IMR-90 (cell line): Measurements from ENCODE around the gene CACNG5. TPM values are rescaled to one million over a fixed set of nuclear protein-coding genes. Genes with fewer than 3 reads are reported as not detected.

Experiments
- ATAC-seq: fragments of 200-7000 bp; cut with Tn5 transposase; 2 replicates; pipeline ENCODE4 v1.9.1; 2020; ENCODE audit warnings: low read depth, mild to moderate bottlenecking, moderate library complexity
- BruUV-seq: library from RNA; stranded (reverse); fragments of 400-500 nt; replicated peaks from 2 replicates; lab custom pipeline; 2021; lab: Mats Ljungman, UMichigan
- CTCF ChIA-PET: fragments of 300-600 bp; formaldehyde crosslinking; extraction: SDS; loops from one replicate; lab custom pipeline; 2021; ENCODE audit warnings: antibody characterized with exemption; lab: Yijun Ruan, JAX
- POLR2A ChIA-PET: fragments of 300-600 bp; sonication (Branson Sonifier 250); formaldehyde crosslinking; loops from one replicate; lab custom pipeline; 2022; ENCODE audit warnings: antibody characterized with exemption; ENCODE audit not compliant: unreplicated experiment; lab: Charles Lee
- DNase-seq: peaks from one replicate; pipeline ENCODE4 v3.0.0; 2013
- H2AFZ ChIP-seq: replicated peaks from 2 replicates; pipeline ENCODE3; 2013; ENCODE audit warnings: low read length, mild to moderate bottlenecking; ENCODE audit not compliant: poor library complexity
- H2AK5ac ChIP-seq: 2 replicates; pipeline ENCODE4 v1.6.1; 2013; ENCODE audit warnings: low read depth, low read length, inconsistent platforms
- H2AK9ac ChIP-seq: replicated peaks from 2 replicates; pipeline ENCODE3; 2013; ENCODE audit warnings: mild to moderate bottlenecking, low read depth, low read length, moderate library complexity; ENCODE audit not compliant: poor library complexity
- H2BK120ac ChIP-seq: 2 replicates; pipeline ENCODE4 v1.6.1; 2013; ENCODE audit warnings: low read depth, low read length, inconsistent platforms
- H2BK15ac ChIP-seq: 3 replicates; pipeline ENCODE4 v1.6.1; 2013; ENCODE audit warnings: low read depth, low read length, inconsistent platforms
- H2BK20ac ChIP-seq: 2 replicates; pipeline ENCODE4 v1.6.1; 2013; ENCODE audit warnings: low read depth, mild to moderate bottlenecking, inconsistent platforms, low read length, moderate library complexity
- H2BK5ac ChIP-seq: 2 replicates; pipeline ENCODE4 v1.6.1; 2013; ENCODE audit warnings: mild to moderate bottlenecking, low read depth, low read length, inconsistent platforms; ENCODE audit not compliant: poor library complexity, severe bottlenecking
- H3K14ac ChIP-seq: replicated peaks from 2 replicates; pipeline ENCODE4 v1.6.1; 2013; ENCODE audit warnings: low read depth, low read length, inconsistent platforms
- H3K18ac ChIP-seq: 2 replicates; pipeline ENCODE4 v1.6.1; 2013; ENCODE audit warnings: low read depth, low read length, control low read depth
- H3K23ac ChIP-seq: 2 replicates; pipeline ENCODE4 v1.6.1; 2013; ENCODE audit warnings: low read depth, low read length, inconsistent platforms
- H3K27ac ChIP-seq: 2 replicates; pipeline ENCODE4 v1.5.1; 2013; ENCODE audit warnings: mild to moderate bottlenecking, control low read depth, low read length; ENCODE audit not compliant: insufficient read depth
- H3K27me3 ChIP-seq: 2 replicates; pipeline ENCODE4 v1.6.1; 2013; ENCODE audit warnings: low read length; ENCODE audit not compliant: control insufficient read depth, insufficient read depth
- H3K36me3 ChIP-seq: 2 replicates; pipeline ENCODE4 v1.6.1; 2013; ENCODE audit warnings: low read length, mixed read lengths; ENCODE audit not compliant: control insufficient read depth, insufficient read depth
- H3K4ac ChIP-seq: 2 replicates; pipeline ENCODE4 v1.6.1; 2013; ENCODE audit warnings: low read depth, low read length, inconsistent platforms
- H3K4me1 ChIP-seq: 2 replicates; pipeline ENCODE4 v1.6.1; 2013; ENCODE audit warnings: low read length, mixed read lengths; ENCODE audit not compliant: control insufficient read depth, insufficient read depth
- H3K4me2 ChIP-seq: 2 replicates; pipeline ENCODE4 v1.6.1; 2013; ENCODE audit warnings: low read depth, mild to moderate bottlenecking, control low read depth, low read length, moderate library complexity
- H3K4me3 ChIP-seq: 2 replicates; pipeline ENCODE4 v1.5.1; 2013; ENCODE audit warnings: low read depth, mild to moderate bottlenecking, control low read depth, low read length, moderate library complexity; ENCODE audit not compliant: insufficient read depth
- H3K56ac ChIP-seq: 2 replicates; pipeline ENCODE4 v1.6.1; 2013; ENCODE audit warnings: low read length, inconsistent platforms; ENCODE audit not compliant: insufficient read depth; ENCODE audit errors: extremely low read depth
- H3K79me1 ChIP-seq, 2 experiments: 2 replicates each; pipeline ENCODE4 v1.6.1; 2013; ENCODE audit warnings: low read length in 2 of 2, inconsistent platforms in 1 of 2, low read depth in 1 of 2
- H3K9ac ChIP-seq: 2 replicates; pipeline ENCODE4 v1.6.1; 2013; ENCODE audit warnings: low read depth, low read length, control low read depth
- H3K9me1 ChIP-seq: 2 replicates; pipeline ENCODE4 v1.6.1; 2013; ENCODE audit warnings: low read length, inconsistent platforms; ENCODE audit not compliant: insufficient read depth
- H3K9me3 ChIP-seq: 2 replicates; pipeline ENCODE4 v1.6.1; 2013; ENCODE audit warnings: low read length; ENCODE audit not compliant: control insufficient read depth, insufficient read depth
- H4K20me1 ChIP-seq: 2 replicates; pipeline ENCODE4 v1.6.1; 2013; ENCODE audit warnings: low read length, inconsistent platforms; ENCODE audit not compliant: insufficient read depth
- H4K5ac ChIP-seq: 2 replicates; pipeline ENCODE4 v1.6.1; 2013; ENCODE audit warnings: mild to moderate bottlenecking, low read depth, low read length, control low read depth
- H4K8ac ChIP-seq, 2 experiments: 2 replicates each; pipeline ENCODE4 v1.6.1; 2013; ENCODE audit warnings: low read depth in 2 of 2, low read length in 2 of 2, control low read depth in 1 of 2, inconsistent platforms in 1 of 2
- H4K91ac ChIP-seq: 2 replicates; pipeline ENCODE4 v1.6.1; 2013; ENCODE audit warnings: low read depth, low read length, inconsistent platforms; ENCODE audit not compliant: insufficient read depth
- BHLHE40 ChIP-seq: fragments of 150-350 bp; IDR thresholded peaks from 2 replicates; pipeline ENCODE4 v1.6.1; 2016; ENCODE audit warnings: mild to moderate bottlenecking, low read depth, low read length
- CEBPB ChIP-seq: IDR thresholded peaks from 2 replicates; pipeline ENCODE4 v1.6.1; 2012; ENCODE audit warnings: low read depth, low read length, improper control_type of control experiment
- CHD1 ChIP-seq: IDR thresholded peaks from 2 replicates; pipeline ENCODE4 v1.6.1; 2012; ENCODE audit warnings: low read depth, low read length, improper control_type of control experiment
- FOS ChIP-seq: fragments of 150-350 bp; IDR thresholded peaks from 2 replicates; pipeline ENCODE4 v1.6.1; 2016; ENCODE audit warnings: low read depth, low read length
- MAFK ChIP-seq: IDR thresholded peaks from 2 replicates; pipeline ENCODE4 v1.6.1; 2012; ENCODE audit warnings: low read depth, low read length, improper control_type of control experiment
- MAZ ChIP-seq: IDR thresholded peaks from 2 replicates; pipeline ENCODE4 v1.6.1; 2012; ENCODE audit warnings: low read depth, mild to moderate bottlenecking, low read length, improper control_type of control experiment, moderate library complexity, borderline replicate concordance
- MXI1 ChIP-seq: IDR thresholded peaks from 2 replicates; pipeline ENCODE4 v1.6.1; 2012; ENCODE audit warnings: low read depth, mild to moderate bottlenecking, low read length, moderate library complexity, borderline replicate concordance
- NFE2L2 ChIP-seq: fragments of 150-350 bp; IDR thresholded peaks from 2 replicates; pipeline ENCODE4 v1.6.1; 2016; ENCODE audit warnings: low read depth, mild to moderate bottlenecking, low read length
- POLR2A ChIP-seq: IDR thresholded peaks from 2 replicates; pipeline ENCODE4 v1.6.1; 2012; ENCODE audit warnings: mild to moderate bottlenecking, low read depth, low read length
- RAD21 ChIP-seq: IDR thresholded peaks from 2 replicates; pipeline ENCODE4 v1.6.1; 2012; ENCODE audit warnings: low read length, improper control_type of control experiment
- RCOR1 ChIP-seq: IDR thresholded peaks from 2 replicates; pipeline ENCODE4 v1.6.1; 2012; ENCODE audit warnings: mild to moderate bottlenecking, low read length, improper control_type of control experiment; ENCODE audit not compliant: insufficient replicate concordance
- RFX5 ChIP-seq: IDR thresholded peaks from 2 replicates; pipeline ENCODE4 v1.8.0; 2012; ENCODE audit warnings: low read depth, mild to moderate bottlenecking, low read length, moderate library complexity
- SMC3 ChIP-seq: fragments of 150-350 bp; IDR thresholded peaks from 2 replicates; pipeline ENCODE4 v1.6.1; 2016; ENCODE audit warnings: low read depth, mild to moderate bottlenecking, antibody characterized with exemption, low read length, moderate library complexity
- WGBS, 2 experiments: methylation state at CpG; one replicate each; pipeline versions ENCODE4 v1.1.5 to v1.1.7; 2013; ENCODE audit warnings: missing lambda C conversion rate in 2 of 2; ENCODE audit not compliant: insufficient read length in 1 of 2; ENCODE audit errors: extremely low coverage in 2 of 2; 5-methylcytosine and 5-hydroxymethylcytosine counted together
- dilution Hi-C: fragments of 300-500 bp; cut with HindIII; formaldehyde crosslinking; loops from one replicate; pipeline ENCODE4 v1.14.3; 2018; ENCODE audit warnings: low sequenced_read_pairs; ENCODE audit not compliant: unreplicated experiment
- in situ Hi-C: fragments of 300-500 bp; cut with MboI; formaldehyde crosslinking; loops from 3 replicates; pipeline ENCODE4 v1.14.3; 2019; ENCODE audit warnings: low sequenced_read_pairs, inconsistent platforms, mixed read lengths
- intact Hi-C: fragments of 100-400 bp; cut with micrococcal nuclease; formaldehyde crosslinking; loops from 2 replicates; pipeline ENCODE4 v1.10.0; 2022
- polyA plus RNA-seq, 3 experiments: library from polyadenylated mRNA; depleted of rRNA; stranded (reverse); fragments of >200 nt; gene quantifications; 2 replicates each; pipeline ENCODE4 v1.2.3, GENCODE V29; 2012; ENCODE audit warnings: low replicate concordance in 1 of 3
- total RNA-seq: library from RNA; depleted of rRNA; stranded (reverse); fragments of >200 nt; gene quantifications from 2 replicates; pipeline ENCODE4 v1.2.3, GENCODE V29; 2012
- TF ChIP-seq, protein P1 (sequence below): fragments of 150-350 bp; IDR thresholded peaks from 2 replicates; pipeline ENCODE4 v1.6.1; 2016; ENCODE audit warnings: low read depth, mild to moderate bottlenecking, low read length, moderate library complexity, borderline replicate concordance
- TF ChIP-seq, protein P2 (sequence below): fragments of 150-350 bp; IDR thresholded peaks from 2 replicates; pipeline ENCODE4 v1.6.1; 2017; ENCODE audit warnings: mild to moderate bottlenecking, antibody characterized with exemption, low read length, low read depth
- TF ChIP-seq, protein P3 (sequence below): conservative IDR thresholded peaks from 2 replicates; pipeline ENCODE4 v1.5.1; 2012; ENCODE audit warnings: mild to moderate bottlenecking, low read depth, low read length, improper control_type of control experiment

Gene CACNG5
- total and polyA plus RNA-seq, 2 of the 4 experiments (the other 2 are of a cell fraction) = not detected

DNA sequence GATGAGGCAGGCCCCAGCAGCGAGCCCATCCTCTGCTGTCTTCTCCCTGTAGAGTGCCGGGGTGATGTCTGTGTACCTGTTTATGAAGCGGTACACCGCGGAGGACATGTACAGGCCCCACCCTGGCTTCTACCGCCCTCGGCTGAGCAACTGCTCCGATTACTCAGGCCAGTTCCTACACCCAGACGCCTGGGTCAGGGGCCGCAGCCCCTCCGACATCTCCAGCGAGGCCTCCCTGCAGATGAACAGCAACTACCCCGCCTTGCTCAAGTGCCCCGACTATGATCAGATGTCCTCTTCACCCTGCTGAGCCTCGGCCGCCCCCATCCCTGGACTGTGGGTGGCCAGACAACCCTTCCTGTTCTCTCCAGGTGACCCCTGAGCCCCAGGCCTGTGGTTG, 50.0 kb downstream of the CACNG5 start:
- peaks cover 12% of the 10 kb centered on the region for H3K27me3 ChIP-seq
- no peak for ATAC-seq
- H2AFZ ChIP-seq = no peak overlapping the region
- BruUV-seq = no TSS peak
- no peak overlapping the region for H3K4me3 ChIP-seq
- H4K5ac ChIP-seq = no peak overlapping the region
- no peak overlapping the region for H3K9ac ChIP-seq
- no peak overlapping the region for H3K27ac ChIP-seq
- CTCF ChIA-PET = no interaction called here
- no peak overlapping the region for H2BK5ac ChIP-seq
- H3K14ac ChIP-seq = no peak overlapping the region
- no peak overlapping the region for H2AK9ac ChIP-seq
- H4K20me1 ChIP-seq = no peaks in the 10 kb centered on the region
- no peaks in the 10 kb centered on the region for H3K4me1 ChIP-seq
- H3K36me3 ChIP-seq = no peaks in the 10 kb centered on the region
- no peak overlapping the region for H2BK120ac ChIP-seq
- in situ Hi-C loops (no loop called here), dilution Hi-C loops (no loop called here), intact Hi-C loops (no loop called here)
- TF ChIP-seq MAZ (no peak), RAD21 (no peak), NFE2L2 (no peak), MAFK (no peak), CHD1 (no peak), CEBPB (no peak), RCOR1 (no peak), SMC3 (no peak), RFX5 (no peak), MXI1 (no peak), FOS (no peak), POLR2A (no peak), BHLHE40 (no peak)
- TF ChIP-seq, protein P1, sequence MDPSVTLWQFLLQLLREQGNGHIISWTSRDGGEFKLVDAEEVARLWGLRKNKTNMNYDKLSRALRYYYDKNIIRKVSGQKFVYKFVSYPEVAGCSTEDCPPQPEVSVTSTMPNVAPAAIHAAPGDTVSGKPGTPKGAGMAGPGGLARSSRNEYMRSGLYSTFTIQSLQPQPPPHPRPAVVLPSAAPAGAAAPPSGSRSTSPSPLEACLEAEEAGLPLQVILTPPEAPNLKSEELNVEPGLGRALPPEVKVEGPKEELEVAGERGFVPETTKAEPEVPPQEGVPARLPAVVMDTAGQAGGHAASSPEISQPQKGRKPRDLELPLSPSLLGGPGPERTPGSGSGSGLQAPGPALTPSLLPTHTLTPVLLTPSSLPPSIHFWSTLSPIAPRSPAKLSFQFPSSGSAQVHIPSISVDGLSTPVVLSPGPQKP = no peak
- TF ChIP-seq, protein P2, sequence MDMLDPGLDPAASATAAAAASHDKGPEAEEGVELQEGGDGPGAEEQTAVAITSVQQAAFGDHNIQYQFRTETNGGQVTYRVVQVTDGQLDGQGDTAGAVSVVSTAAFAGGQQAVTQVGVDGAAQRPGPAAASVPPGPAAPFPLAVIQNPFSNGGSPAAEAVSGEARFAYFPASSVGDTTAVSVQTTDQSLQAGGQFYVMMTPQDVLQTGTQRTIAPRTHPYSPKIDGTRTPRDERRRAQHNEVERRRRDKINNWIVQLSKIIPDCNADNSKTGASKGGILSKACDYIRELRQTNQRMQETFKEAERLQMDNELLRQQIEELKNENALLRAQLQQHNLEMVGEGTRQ = no peak
- TF ChIP-seq, protein P3, sequence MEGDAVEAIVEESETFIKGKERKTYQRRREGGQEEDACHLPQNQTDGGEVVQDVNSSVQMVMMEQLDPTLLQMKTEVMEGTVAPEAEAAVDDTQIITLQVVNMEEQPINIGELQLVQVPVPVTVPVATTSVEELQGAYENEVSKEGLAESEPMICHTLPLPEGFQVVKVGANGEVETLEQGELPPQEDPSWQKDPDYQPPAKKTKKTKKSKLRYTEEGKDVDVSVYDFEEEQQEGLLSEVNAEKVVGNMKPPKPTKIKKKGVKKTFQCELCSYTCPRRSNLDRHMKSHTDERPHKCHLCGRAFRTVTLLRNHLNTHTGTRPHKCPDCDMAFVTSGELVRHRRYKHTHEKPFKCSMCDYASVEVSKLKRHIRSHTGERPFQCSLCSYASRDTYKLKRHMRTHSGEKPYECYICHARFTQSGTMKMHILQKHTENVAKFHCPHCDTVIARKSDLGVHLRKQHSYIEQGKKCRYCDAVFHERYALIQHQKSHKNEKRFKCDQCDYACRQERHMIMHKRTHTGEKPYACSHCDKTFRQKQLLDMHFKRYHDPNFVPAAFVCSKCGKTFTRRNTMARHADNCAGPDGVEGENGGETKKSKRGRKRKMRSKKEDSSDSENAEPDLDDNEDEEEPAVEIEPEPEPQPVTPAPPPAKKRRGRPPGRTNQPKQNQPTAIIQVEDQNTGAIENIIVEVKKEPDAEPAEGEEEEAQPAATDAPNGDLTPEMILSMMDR = no peak
- H2AK5ac ChIP-seq = no peak overlapping the region
- H2BK20ac ChIP-seq = no peak overlapping the region
- no peak for DNase-seq
- H4K8ac ChIP-seq = no peak overlapping the region
- no peak overlapping the region for H3K23ac ChIP-seq
- no peak overlapping the region for H4K91ac ChIP-seq
- no peaks in the 10 kb centered on the region for H3K9me1 ChIP-seq
- WGBS, 2 experiments = 86% methylated on average over 9 of the region's 16 CpGs; no CpG with 5 or more reads in 1 of the 2 experiments
- no peak overlapping the region for H3K18ac ChIP-seq
- POLR2A ChIA-PET = no interaction called here
- no peak overlapping the region for H2BK15ac ChIP-seq
- no peaks in the 10 kb centered on the region for H3K9me3 ChIP-seq
- no peak overlapping the region for H3K4me2 ChIP-seq
- no peak overlapping the region for H3K56ac ChIP-seq
- no peaks in the 10 kb centered on the region for H3K79me1 ChIP-seq
- no peak overlapping the region for H3K4ac ChIP-seq
